GM19397 (cell line): Measurements from ENCODE around the gene PIH1D2.
A peak's percentile ranks its signal among the peaks of the same experiment; 100 is the strongest.
"Not testable (repeated sequence)": the region's sequence is repeated elsewhere in the genome, so short reads cannot be mapped to it uniquely, and the experiment has no call there.

ENCODE experiments used
- ATAC-seq: cut with Tn5 transposase; IDR thresholded peaks from one replicate; pipeline ENCODE4 v1.9.1; 2021; ENCODE audit warnings: mild to moderate bottlenecking, moderate library complexity; ENCODE audit not compliant: unreplicated experiment

The PIH1D2 gene

GRCh38 chr11:112073941-112074811 is at the start of gene PIH1D2, which contains the start of gene NKAPD1:
TSS of gene PIH1D2 (minus strand) at chr11:112074017. CDS start at chr11:112073174, 843 bp downstream.
TSS of gene NKAPD1 (plus strand) at chr11:112074299. CDS start at chr11:112075575, 1,276 bp downstream.
- ATAC-seq = peak; percentile 85

- ATAC-seq = no peak
Measured at GRCh38 chr11:112123129-112123528, 49.3 kb upstream of the PIH1D2 start.

- ATAC-seq = no peak
Measured at GRCh38 chr11:112121981-112122615, 48.3 kb upstream of the PIH1D2 start.

GRCh38 chr11:112118176-112118575 is 44.4 kb upstream of the PIH1D2 start:
- ATAC-seq = no peak

GRCh38 chr11:112115386-112115785 is 41.6 kb upstream of the PIH1D2 start:
- no peak for ATAC-seq

GRCh38 chr11:112114460-112114859 is 40.6 kb upstream of the PIH1D2 start:
- no peak for ATAC-seq

- ATAC-seq = no peak
Measured at GRCh38 chr11:112113539-112114457, 40.0 kb upstream of the PIH1D2 start.

GRCh38 chr11:112106070-112106469 is 32.3 kb upstream of the PIH1D2 start:
- no peak for ATAC-seq

- no peak for ATAC-seq
Measured at GRCh38 chr11:112103446-112103845, 29.6 kb upstream of the PIH1D2 start.

- ATAC-seq = no peak
Measured at GRCh38 chr11:112100462-112100861, 26.6 kb upstream of the PIH1D2 start.

- no peak for ATAC-seq
Measured at GRCh38 chr11:112097734-112098528, 24.1 kb upstream of the PIH1D2 start.

GRCh38 chr11:112096194-112096593 is 22.4 kb upstream of the PIH1D2 start:
- no peak for ATAC-seq

- ATAC-seq = not testable (repeated sequence)
Measured at GRCh38 chr11:112095302-112095701, 21.5 kb upstream of the PIH1D2 start.

GRCh38 chr11:112087212-112087611 is 13.4 kb upstream of the PIH1D2 start:
- no peak for ATAC-seq

GRCh38 chr11:112086422-112087191 is 12.8 kb upstream of the PIH1D2 start, which contains the start of the genes SDHD and TIMM8B:
TSS of gene SDHD (plus strand) at chr11:112086873. CDS start at chr11:112086908, 35 bp downstream.
TSS of gene TIMM8B (minus strand) at chr11:112086756. CDS start at chr11:112086723, 33 bp downstream.
- peak; percentile 94 for ATAC-seq

- peak; percentile 27 for ATAC-seq
Measured at GRCh38 chr11:112085822-112086421, 12.1 kb upstream of the PIH1D2 start.

- no peak for ATAC-seq
Measured at GRCh38 chr11:112082729-112083128, 8.9 kb upstream of the PIH1D2 start.

- ATAC-seq = no peak
Measured at GRCh38 chr11:112062923-112063322, 10.9 kb downstream of the PIH1D2 start.

GRCh38 chr11:112058103-112058502 is 15.7 kb downstream of the PIH1D2 start:
- ATAC-seq = no peak
